ENCODE measurements around the gene NKAIN2.
A peak's percentile ranks its signal among the peaks of the same experiment; 100 is the strongest.
"Not testable (repeated sequence)": the region's sequence is repeated elsewhere in the genome, so short reads cannot be mapped to it uniquely, and the experiment has no call there.

The NKAIN2 gene

GRCh38 chr6:124119596-124119995 lies 315.9 kb downstream of the NKAIN2 start:
- peak in 1 of 2 experiments; percentile 20 for DNase-seq

GRCh38 chr6:124123617-124124209 lies 320.0 kb downstream of the NKAIN2 start:
- no peak for DNase-seq

GRCh38 chr6:124131259-124131658 lies 327.6 kb downstream of the NKAIN2 start:
- no peak for DNase-seq

GRCh38 chr6:124131779-124132178 lies 328.1 kb downstream of the NKAIN2 start:
- DNase-seq: no peak

GRCh38 chr6:124132256-124132655 lies 328.6 kb downstream of the NKAIN2 start:
- DNase-seq: no peak

- DNase-seq: no peak
These were observed 339.2 kb downstream of the NKAIN2 start for GRCh38 chr6:124142852-124143251.

GRCh38 chr6:124143435-124143834 lies 339.8 kb downstream of the NKAIN2 start:
- DNase-seq: no peak

- DNase-seq: no peak
These were observed 344.0 kb downstream of the NKAIN2 start for GRCh38 chr6:124147621-124148020.

GRCh38 chr6:124148236-124148957 lies 344.7 kb downstream of the NKAIN2 start:
- no peak for DNase-seq

- no peak for DNase-seq
These were observed 346.0 kb downstream of the NKAIN2 start for GRCh38 chr6:124149646-124150045.

- no peak for DNase-seq
These were observed 354.4 kb downstream of the NKAIN2 start for GRCh38 chr6:124158024-124158423.

GRCh38 chr6:124163676-124164075 lies 360.0 kb downstream of the NKAIN2 start:
- DNase-seq: no peak

- no peak for DNase-seq
These were observed 360.7 kb downstream of the NKAIN2 start for GRCh38 chr6:124164343-124164742.

- DNase-seq: not testable (repeated sequence)
These were observed 363.6 kb downstream of the NKAIN2 start for GRCh38 chr6:124167249-124167648.

GRCh38 chr6:124190256-124190655 lies 386.6 kb downstream of the NKAIN2 start:
- no peak for DNase-seq

- no peak for DNase-seq
These were observed 389.5 kb downstream of the NKAIN2 start for GRCh38 chr6:124193132-124193531.

GRCh38 chr6:124197148-124197547 lies 393.5 kb downstream of the NKAIN2 start:
- DNase-seq: no peak

- no peak for DNase-seq
These were observed 395.6 kb downstream of the NKAIN2 start for GRCh38 chr6:124199286-124199685.

- DNase-seq: no peak
These were observed 397.0 kb downstream of the NKAIN2 start for GRCh38 chr6:124200661-124201060.

GRCh38 chr6:124203101-124203811 lies 399.6 kb downstream of the NKAIN2 start:
- no peak for DNase-seq

GRCh38 chr6:124203812-124204167 lies 400.1 kb downstream of the NKAIN2 start:
- DNase-seq: no peak

GRCh38 chr6:124205921-124206320 lies 402.3 kb downstream of the NKAIN2 start:
- no peak for DNase-seq

GRCh38 chr6:124223611-124224345 lies 420.1 kb downstream of the NKAIN2 start:
- DNase-seq: no peak
